ENCODE data around the gene SDCBP2.

Gene SDCBP2

DNA sequence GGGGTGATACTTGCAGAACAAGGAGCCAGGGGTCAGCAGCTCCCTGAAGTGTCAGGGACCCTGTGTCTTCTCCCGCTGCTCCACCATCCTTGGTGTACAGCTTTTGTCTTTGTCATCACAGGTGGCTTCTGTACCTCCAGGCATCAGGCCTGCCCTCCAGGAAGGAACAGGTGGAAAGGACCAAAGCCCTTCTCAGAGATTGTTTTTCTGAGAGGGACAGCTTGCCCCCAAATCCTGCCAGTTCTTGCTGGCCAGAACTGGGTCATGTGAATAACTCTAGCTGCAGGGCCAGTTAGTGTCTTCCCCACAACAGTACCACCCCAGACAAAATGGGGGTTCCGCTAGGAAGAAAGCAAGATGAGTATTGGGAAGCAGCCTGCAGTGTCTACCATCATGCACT is 31.5 kb downstream of the SDCBP2 start:
- Histone ChIP-seq H3K27me3 (ENCODE audit: control insufficient read depth, insufficient read depth, low read length) (no peaks in the 10 kb centered on the region), H3K4me1 (ENCODE audit: control insufficient read depth, low read depth, low read length) (peaks cover 6% of the 10 kb centered on the region), H3K36me3 (ENCODE audit: control insufficient read depth, low read depth, low read length) (no peaks in the 10 kb centered on the region), H3K9ac (ENCODE audit: low read length) (no peak overlapping the region), H3K9me3 (ENCODE audit: control insufficient read depth, low read depth, low read length) (no peaks in the 10 kb centered on the region), H3K27ac (ENCODE audit: low read length) (no peak overlapping the region), H3K4me3 (ENCODE audit: low read length) (no peak overlapping the region)

DNA sequence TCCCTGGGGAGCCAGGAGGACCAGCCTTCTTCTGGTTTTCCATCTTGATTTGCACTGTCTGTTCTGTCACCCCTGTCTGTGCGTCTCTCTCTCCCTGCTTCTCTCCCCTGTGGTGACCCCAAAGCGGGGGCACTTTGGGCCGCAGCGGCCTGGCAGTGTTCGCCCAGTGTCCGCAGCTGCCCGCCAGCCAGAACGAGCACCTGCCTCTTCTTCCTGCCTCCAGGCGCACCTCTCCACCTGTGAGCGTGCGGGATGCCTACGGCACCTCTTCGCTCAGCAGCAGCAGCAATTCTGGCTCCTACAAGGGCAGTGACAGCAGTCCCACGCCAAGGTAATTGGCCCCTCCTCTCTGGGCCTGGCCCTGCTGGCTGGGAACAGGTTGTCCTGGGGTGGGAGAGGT is 32.0 kb downstream of the SDCBP2 start:
- no peaks in the 10 kb centered on the region for H3K27me3 ChIP-seq (ENCODE audit: control insufficient read depth, insufficient read depth, low read length)
- no peaks in the 10 kb centered on the region for H3K9me3 ChIP-seq (ENCODE audit: control insufficient read depth, low read depth, low read length)
- no peak overlapping the region for H3K9ac ChIP-seq (ENCODE audit: low read length)
- H3K4me3 ChIP-seq (ENCODE audit: low read length), result no peak overlapping the region
- no peaks in the 10 kb centered on the region for H3K36me3 ChIP-seq (ENCODE audit: control insufficient read depth, low read depth, low read length)
- H3K27ac ChIP-seq (ENCODE audit: low read length), result no peak overlapping the region
- peaks cover 6% of the 10 kb centered on the region for H3K4me1 ChIP-seq (ENCODE audit: control insufficient read depth, low read depth, low read length)

DNA sequence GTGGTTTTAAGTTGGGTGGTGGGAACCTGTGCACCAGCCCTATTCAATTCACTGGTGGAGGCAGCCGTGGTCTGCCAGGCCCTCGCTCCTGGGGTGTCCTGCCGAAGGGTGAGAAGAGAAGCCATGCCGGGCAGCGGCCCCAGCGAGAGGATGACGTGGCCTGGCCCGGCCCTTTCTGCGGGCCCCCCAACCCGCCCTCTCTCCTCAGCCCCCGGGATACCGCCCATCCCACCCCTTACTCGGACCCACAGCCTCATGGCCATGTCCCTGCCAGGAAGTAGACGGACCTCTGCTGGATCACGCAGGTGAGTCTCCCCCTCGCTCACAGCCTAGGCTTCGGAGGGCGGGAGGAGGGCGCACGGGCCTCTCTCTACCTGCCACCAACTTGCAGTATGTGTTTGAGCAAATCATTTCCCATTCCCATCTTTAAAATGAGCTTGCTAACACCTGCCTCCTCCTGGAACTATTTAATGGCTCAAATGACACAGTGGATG is 32.8 kb downstream of the SDCBP2 start:
- peaks cover 4% of the 10 kb centered on the region for H3K4me1 ChIP-seq (ENCODE audit: control insufficient read depth, low read depth, low read length)

DNA sequence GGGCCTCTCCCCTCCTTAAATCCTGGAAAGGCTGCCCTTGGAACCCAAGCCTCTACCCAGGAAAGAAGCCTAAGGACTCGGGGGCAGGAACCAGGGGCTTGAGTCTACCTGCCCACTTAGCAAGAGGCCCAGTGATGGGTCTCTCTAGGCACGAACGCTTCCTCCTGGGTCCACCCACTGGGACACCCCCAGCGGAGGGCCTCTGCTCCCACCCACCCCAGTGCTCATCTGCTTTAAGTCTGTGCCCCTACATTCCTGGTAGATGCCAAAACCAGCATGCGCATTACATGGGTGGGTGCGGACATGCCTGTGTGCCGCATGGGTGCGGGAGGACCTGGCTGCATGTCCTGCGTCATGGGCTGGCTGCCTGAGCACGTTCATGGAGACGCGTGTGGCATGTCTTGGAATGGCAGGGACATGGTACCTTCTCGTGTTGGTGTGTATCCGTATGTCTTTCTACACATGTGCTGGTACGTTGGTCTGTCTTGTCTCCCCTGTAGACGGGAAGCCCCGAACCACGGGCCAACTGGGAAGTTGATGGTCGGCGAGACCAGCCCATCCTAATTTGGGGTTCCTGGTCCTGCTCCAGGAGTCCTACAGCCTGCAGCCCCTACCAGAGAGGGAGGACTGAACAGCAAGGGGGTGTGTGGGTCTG is 33.5 kb downstream of the SDCBP2 start:
- Histone ChIP-seq H3K27me3 (ENCODE audit: control insufficient read depth, insufficient read depth, low read length) (no peaks in the 10 kb centered on the region), H3K4me1 (ENCODE audit: control insufficient read depth, low read depth, low read length) (no peaks in the 10 kb centered on the region), H3K27ac (ENCODE audit: low read length) (no peak overlapping the region), H3K9me3 (ENCODE audit: control insufficient read depth, low read depth, low read length) (no peaks in the 10 kb centered on the region), H3K36me3 (ENCODE audit: control insufficient read depth, low read depth, low read length) (no peaks in the 10 kb centered on the region), H3K4me3 (ENCODE audit: low read length) (no peak overlapping the region), H3K9ac (ENCODE audit: low read length) (no peak overlapping the region)

More for the DNA sequence above, 32.8 kb downstream of the SDCBP2 start:
- H3K4me3 ChIP-seq (ENCODE audit: low read length), result no peak overlapping the region
- no peaks in the 10 kb centered on the region for H3K9me3 ChIP-seq (ENCODE audit: control insufficient read depth, low read depth, low read length)
- H3K36me3 ChIP-seq (ENCODE audit: control insufficient read depth, low read depth, low read length), result no peaks in the 10 kb centered on the region
- H3K27me3 ChIP-seq (ENCODE audit: control insufficient read depth, insufficient read depth, low read length), result no peaks in the 10 kb centered on the region
- no peak overlapping the region for H3K27ac ChIP-seq (ENCODE audit: low read length)
- no peak overlapping the region for H3K9ac ChIP-seq (ENCODE audit: low read length)

DNA sequence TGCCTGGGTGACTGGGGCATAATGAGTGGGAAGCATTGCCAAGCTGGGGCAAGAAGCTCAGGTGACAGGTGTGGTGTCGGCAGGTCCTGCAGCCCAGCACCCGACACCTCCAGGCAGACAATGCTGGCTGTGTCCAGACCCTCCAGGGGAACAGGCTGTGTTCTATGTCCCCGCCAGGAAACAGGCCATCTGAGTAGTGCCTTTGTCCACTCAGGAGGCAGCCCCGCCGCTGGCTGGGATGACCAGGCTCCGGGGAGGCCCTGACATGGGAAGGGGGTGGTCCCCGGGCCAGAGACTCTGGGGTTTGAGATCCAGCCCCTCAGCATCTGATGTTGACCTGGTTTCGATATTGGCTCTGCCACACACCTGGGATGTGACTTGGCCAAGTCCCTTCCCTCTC is 34.4 kb downstream of the SDCBP2 start:
- H3K27me3 ChIP-seq (ENCODE audit: control insufficient read depth, insufficient read depth, low read length), result no peaks in the 10 kb centered on the region
- H3K4me3 ChIP-seq (ENCODE audit: low read length), result no peak overlapping the region
- no peaks in the 10 kb centered on the region for H3K36me3 ChIP-seq (ENCODE audit: control insufficient read depth, low read depth, low read length)
- H3K27ac ChIP-seq (ENCODE audit: low read length), result no peak overlapping the region
- H3K9me3 ChIP-seq (ENCODE audit: control insufficient read depth, low read depth, low read length), result no peaks in the 10 kb centered on the region
- H3K9ac ChIP-seq (ENCODE audit: low read length), result no peak overlapping the region
- H3K4me1 ChIP-seq (ENCODE audit: control insufficient read depth, low read depth, low read length), result no peaks in the 10 kb centered on the region

DNA sequence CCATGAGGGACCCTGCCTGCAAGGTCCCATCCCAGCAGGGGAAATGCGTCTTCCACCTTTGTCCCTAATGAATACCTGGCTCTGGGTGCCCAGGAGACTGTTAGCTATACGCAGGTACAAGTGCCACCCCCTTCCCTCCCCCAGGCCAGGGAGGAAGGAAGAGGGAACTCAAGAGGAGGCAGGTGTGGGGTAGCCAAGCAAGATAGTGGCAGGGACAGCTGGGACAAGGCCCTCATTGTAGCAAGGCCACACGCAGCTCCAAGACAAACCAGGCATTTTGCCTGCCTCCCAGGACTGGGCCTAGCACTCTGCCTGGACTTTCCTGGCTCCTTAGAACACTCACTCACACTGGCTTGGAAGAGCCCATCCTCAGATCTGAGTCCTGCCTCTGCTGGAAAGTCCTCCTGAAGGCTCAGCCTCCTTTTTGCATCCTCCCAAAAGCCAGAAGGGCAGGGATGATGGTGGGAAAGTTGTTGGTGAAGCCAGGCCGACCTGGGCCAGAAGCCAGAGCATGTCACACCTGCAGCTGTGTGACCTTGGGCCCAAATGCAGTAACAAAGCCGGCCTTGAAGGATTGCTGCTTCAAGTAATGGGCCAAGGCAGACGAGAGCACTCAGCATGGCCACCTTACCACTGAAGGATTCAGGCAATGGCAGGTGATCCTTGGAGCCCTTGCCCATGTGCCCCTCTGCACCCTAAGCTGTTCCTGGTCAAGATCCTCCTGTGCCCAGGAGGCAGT is 35.1 kb downstream of the SDCBP2 start:
- Histone ChIP-seq H3K27ac (ENCODE audit: low read length) (no peak overlapping the region), H3K9me3 (ENCODE audit: control insufficient read depth, low read depth, low read length) (no peaks in the 10 kb centered on the region), H3K27me3 (ENCODE audit: control insufficient read depth, insufficient read depth, low read length) (no peaks in the 10 kb centered on the region), H3K4me1 (ENCODE audit: control insufficient read depth, low read depth, low read length) (no peaks in the 10 kb centered on the region), H3K36me3 (ENCODE audit: control insufficient read depth, low read depth, low read length) (no peaks in the 10 kb centered on the region), H3K4me3 (ENCODE audit: low read length) (no peak overlapping the region), H3K9ac (ENCODE audit: low read length) (no peak overlapping the region)

DNA sequence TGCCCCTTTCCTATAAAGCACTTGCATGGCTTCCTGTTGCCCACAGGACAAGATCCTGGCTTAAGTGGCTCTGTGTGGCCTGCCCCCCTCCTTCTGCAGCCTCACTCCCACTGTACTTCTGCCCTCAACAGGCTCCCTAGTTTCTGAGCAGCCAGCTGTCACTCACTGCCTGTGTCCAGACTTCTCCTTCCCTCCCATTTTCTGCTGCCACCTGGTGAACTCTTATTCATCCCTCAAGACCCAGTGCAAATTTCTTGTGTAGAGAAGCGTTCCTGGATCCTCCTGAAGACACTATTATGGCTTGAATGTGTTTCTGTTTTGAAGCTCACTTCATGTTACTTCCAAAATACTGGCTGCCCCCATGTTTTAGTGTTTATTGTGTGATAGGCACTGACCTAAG is 36.3 kb downstream of the SDCBP2 start:
- no peak overlapping the region for H3K27ac ChIP-seq (ENCODE audit: low read length)
- no peaks in the 10 kb centered on the region for H3K36me3 ChIP-seq (ENCODE audit: control insufficient read depth, low read depth, low read length)
- H3K27me3 ChIP-seq (ENCODE audit: control insufficient read depth, insufficient read depth, low read length), result no peaks in the 10 kb centered on the region
- no peaks in the 10 kb centered on the region for H3K4me1 ChIP-seq (ENCODE audit: control insufficient read depth, low read depth, low read length)
- no peak overlapping the region for H3K9ac ChIP-seq (ENCODE audit: low read length)
- H3K4me3 ChIP-seq (ENCODE audit: low read length), result no peak overlapping the region
- H3K9me3 ChIP-seq (ENCODE audit: control insufficient read depth, low read depth, low read length), result no peaks in the 10 kb centered on the region

DNA sequence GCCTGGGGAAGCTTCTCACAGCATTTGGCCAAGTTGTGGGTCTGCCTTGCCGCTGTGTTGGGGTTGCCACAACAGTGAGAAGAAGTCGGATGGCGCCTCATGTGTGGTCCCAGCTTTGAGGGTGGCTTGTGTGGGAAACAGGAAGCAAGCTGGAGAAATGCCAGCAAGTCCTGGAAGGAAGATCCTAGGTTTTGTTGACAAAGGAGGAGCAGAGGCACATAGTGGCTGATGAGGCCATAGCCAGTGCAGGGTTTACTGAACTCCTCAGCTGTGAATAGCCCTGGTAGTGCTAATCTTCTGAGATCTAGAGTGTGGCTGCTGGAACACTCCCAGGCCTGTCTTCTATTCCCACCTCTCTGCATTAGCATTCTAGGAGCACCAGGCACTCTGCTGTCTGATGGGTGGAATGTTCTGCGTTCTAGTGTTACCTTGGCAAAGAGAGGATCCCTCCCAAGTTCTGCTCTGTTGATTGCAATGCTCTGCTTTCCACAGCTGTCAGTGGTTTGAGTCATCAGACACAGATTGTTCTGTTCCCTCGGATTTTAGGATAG is 37.7 kb downstream of the SDCBP2 start:
- Histone ChIP-seq H3K9ac (ENCODE audit: low read length) (no peak overlapping the region), H3K27me3 (ENCODE audit: control insufficient read depth, insufficient read depth, low read length) (no peaks in the 10 kb centered on the region), H3K9me3 (ENCODE audit: control insufficient read depth, low read depth, low read length) (no peaks in the 10 kb centered on the region), H3K4me3 (ENCODE audit: low read length) (no peak overlapping the region), H3K4me1 (ENCODE audit: control insufficient read depth, low read depth, low read length) (no peaks in the 10 kb centered on the region), H3K27ac (ENCODE audit: low read length) (no peak overlapping the region), H3K36me3 (ENCODE audit: control insufficient read depth, low read depth, low read length) (no peaks in the 10 kb centered on the region)

DNA sequence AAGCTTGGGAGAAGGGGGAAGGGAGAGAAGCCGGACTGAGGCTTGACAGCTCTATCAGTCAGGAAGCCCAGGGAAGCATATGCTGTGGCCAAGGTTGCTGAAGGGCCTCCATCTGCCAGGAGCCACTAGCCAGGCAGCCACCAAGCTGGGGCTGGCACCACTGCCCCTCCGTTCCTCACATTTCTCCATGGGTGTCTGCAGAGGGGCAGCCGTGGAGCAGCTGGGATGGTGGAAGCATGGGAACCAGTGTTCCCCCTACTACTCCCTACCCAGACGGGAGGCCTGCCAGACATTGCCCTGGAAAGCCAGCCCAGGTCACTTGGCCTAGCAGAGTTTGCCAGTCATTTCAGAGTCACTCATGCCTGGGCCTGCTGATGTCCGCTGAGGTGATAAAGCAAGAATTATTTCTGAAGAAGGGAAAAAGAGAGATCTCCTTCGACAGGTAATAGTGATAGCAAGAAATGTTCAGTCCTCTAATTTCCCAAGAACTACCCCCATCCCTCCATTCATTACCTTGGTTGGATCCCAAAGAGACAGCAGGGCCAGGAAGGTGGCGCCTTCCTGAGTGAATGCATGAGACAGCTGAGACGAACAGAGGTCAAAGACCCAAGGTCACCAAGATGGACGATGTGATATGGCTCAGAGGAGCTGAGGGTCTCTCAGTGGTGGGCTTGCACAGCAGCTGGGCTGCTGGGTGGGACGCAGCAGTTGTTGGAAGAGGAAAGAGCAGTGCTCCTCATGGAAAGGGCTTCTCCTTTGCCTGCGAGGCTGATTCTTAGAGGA is 41.0 kb downstream of the SDCBP2 start:
- Histone ChIP-seq H3K4me3 (ENCODE audit: low read length) (no peak overlapping the region), H3K9ac (ENCODE audit: low read length) (no peak overlapping the region), H3K27ac (ENCODE audit: low read length) (no peak overlapping the region), H3K9me3 (ENCODE audit: control insufficient read depth, low read depth, low read length) (no peaks in the 10 kb centered on the region), H3K4me1 (ENCODE audit: control insufficient read depth, low read depth, low read length) (no peaks in the 10 kb centered on the region), H3K27me3 (ENCODE audit: control insufficient read depth, insufficient read depth, low read length) (no peaks in the 10 kb centered on the region), H3K36me3 (ENCODE audit: control insufficient read depth, low read depth, low read length) (no peaks in the 10 kb centered on the region)

DNA sequence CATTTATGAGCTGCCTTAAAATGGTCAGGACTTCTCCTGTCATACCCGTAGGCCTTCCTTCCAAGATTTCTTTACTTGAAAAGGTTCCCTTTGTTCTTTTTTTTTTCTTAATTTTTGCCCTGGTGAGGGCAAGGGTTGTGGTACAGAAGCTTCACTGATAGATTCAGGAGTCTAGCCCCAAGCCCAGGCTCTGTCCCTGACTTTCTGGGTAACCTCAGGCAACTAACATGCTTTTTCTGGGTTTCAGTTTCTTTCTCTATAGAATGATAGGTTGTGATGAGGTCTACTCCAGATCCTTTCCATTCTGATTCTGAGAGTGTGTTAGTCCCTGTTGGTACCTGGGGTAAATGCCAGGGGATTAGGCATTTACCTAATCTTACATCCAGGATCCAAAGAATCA is 41.6 kb downstream of the SDCBP2 start:
- Histone ChIP-seq H3K27me3 (ENCODE audit: control insufficient read depth, insufficient read depth, low read length) (no peaks in the 10 kb centered on the region), H3K9me3 (ENCODE audit: control insufficient read depth, low read depth, low read length) (no peaks in the 10 kb centered on the region), H3K36me3 (ENCODE audit: control insufficient read depth, low read depth, low read length) (no peaks in the 10 kb centered on the region), H3K9ac (ENCODE audit: low read length) (no peak overlapping the region), H3K4me1 (ENCODE audit: control insufficient read depth, low read depth, low read length) (no peaks in the 10 kb centered on the region), H3K27ac (ENCODE audit: low read length) (no peak overlapping the region), H3K4me3 (ENCODE audit: low read length) (no peak overlapping the region)

DNA sequence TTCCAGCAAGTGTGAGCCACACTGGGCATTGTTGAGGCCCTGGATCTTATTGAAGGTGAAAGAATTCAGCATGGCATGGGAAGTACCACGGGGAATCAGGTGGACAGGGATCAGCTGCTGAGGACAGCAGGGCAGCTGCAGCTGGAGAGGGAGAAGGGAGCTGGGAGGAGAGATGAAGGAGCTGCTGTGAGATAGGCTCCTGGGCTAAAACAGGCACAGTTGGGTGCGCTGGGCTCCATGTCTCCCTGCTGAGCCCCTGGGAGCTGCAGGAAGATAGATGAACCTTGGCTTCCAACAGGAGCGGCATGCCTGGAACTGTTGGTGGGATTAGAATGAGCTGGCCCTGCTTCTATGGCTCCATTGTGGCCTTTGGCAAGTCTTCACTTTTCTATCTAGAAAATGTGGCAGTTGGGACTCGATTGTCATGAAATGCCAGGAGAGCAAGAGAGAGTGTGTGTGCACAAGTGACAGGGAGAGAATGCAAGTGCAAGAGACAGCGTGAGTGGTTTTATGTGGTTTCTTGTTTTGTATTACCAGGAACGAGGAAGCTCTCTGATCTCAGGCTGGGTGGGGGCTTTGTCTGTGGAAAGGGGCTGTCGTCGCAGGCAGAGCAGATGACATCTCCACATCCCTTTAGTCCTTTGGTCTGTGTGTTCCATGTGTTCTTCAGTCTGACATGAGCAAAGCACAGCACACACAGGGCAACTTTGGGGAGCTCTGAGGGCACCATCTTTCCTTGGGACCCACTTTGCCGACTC is 42.5 kb downstream of the SDCBP2 start:
- no peaks in the 10 kb centered on the region for H3K27me3 ChIP-seq (ENCODE audit: control insufficient read depth, insufficient read depth, low read length)
- H3K36me3 ChIP-seq (ENCODE audit: control insufficient read depth, low read depth, low read length), result no peaks in the 10 kb centered on the region
- H3K27ac ChIP-seq (ENCODE audit: low read length), result no peak overlapping the region

More for the DNA sequence above, 42.5 kb downstream of the SDCBP2 start:
- Histone ChIP-seq H3K9ac (ENCODE audit: low read length) (no peak overlapping the region), H3K4me3 (ENCODE audit: low read length) (no peak overlapping the region), H3K4me1 (ENCODE audit: control insufficient read depth, low read depth, low read length) (no peaks in the 10 kb centered on the region), H3K9me3 (ENCODE audit: control insufficient read depth, low read depth, low read length) (no peaks in the 10 kb centered on the region)

Measured in iPS-18a (cell line).